ENCODE data around the gene BEND7. TPM values are rescaled to one million over a fixed set of nuclear protein-coding genes. Genes with fewer than 3 reads are reported as not detected.

The BEND7 gene
- total and polyA plus RNA-seq, 2 of the 4 experiments (the other 2 are of a cell fraction), result 2.3 to 3.5 TPM

- Histone ChIP-seq H3K18ac (ENCODE audit: low read depth, low read length) (no peak overlapping the region), H2BK120ac (ENCODE audit: low read depth, low read length) (no peak overlapping the region), H3K4me3 (ENCODE audit: insufficient read depth, low read depth, low read length) (no peak overlapping the region), H4K91ac (ENCODE audit: insufficient read depth, low read depth, low read length) (no peak overlapping the region), H4K20me1 (ENCODE audit: insufficient read depth, low read length) (no peaks in the 10 kb centered on the region), H3K14ac (replicated peaks; ENCODE audit: low read depth, low read length) (no peak overlapping the region), H4K5ac (ENCODE audit: low read depth, low read length) (no peak overlapping the region), H2AK9ac (replicated peaks; ENCODE audit: low read depth, low read length, poor library complexity) (no peak overlapping the region), H3K4me1 (ENCODE audit: control insufficient read depth, insufficient read depth, low read length) (no peaks in the 10 kb centered on the region), H3K9me1 (ENCODE audit: insufficient read depth, low read length) (no peaks in the 10 kb centered on the region), H3K4ac (ENCODE audit: low read depth, low read length) (no peak overlapping the region), H2AK5ac (ENCODE audit: low read depth, low read length) (no peak overlapping the region), H3K27ac (ENCODE audit: insufficient read depth, low read length) (no peak overlapping the region), H2BK15ac (ENCODE audit: low read depth, low read length) (no peak overlapping the region), H2BK5ac (ENCODE audit: low read depth, low read length, poor library complexity, severe bottlenecking) (no peak overlapping the region), H3K23ac (ENCODE audit: low read depth, low read length) (no peak overlapping the region), H3K9me3 (ENCODE audit: control insufficient read depth, insufficient read depth, low read length) (no peaks in the 10 kb centered on the region), H3K56ac (ENCODE audit: extremely low read depth, insufficient read depth, low read length) (no peak overlapping the region), H3K27me3 (ENCODE audit: control insufficient read depth, insufficient read depth, low read length) (no peaks in the 10 kb centered on the region), H3K4me2 (ENCODE audit: low read depth, low read length) (no peak overlapping the region), H4K8ac (ENCODE audit: low read depth in 2 of 2, low read length in 2 of 2) (no peak overlapping the region), H3K79me1 (ENCODE audit: low read depth in 1 of 2, low read length in 2 of 2) (no peaks in the 10 kb centered on the region), H3K36me3 (ENCODE audit: control insufficient read depth, insufficient read depth, low read length) (no peaks in the 10 kb centered on the region), H2AFZ (replicated peaks; ENCODE audit: low read length, poor library complexity) (no peak overlapping the region), H3K9ac (ENCODE audit: low read depth, low read length) (no peak overlapping the region), H2BK20ac (ENCODE audit: low read depth, low read length) (no peak overlapping the region)
- ChIA-PET POLR2A (ENCODE audit: unreplicated experiment) (no interaction called here), CTCF (no interaction called here)
- BruUV-seq (replicated peaks), result no TSS peak
- dilution Hi-C loops (cut with HindIII; ENCODE audit: low sequenced_read_pairs, unreplicated experiment), result no loop called here
- DNase-seq (no peak), ATAC-seq (ENCODE audit: low read depth) (no peak)
- peak; percentile 51 for TF ChIP-seq CEBPB (IDR thresholded peaks at IDR 0.05; ENCODE audit: low read depth, low read length)
- TF ChIP-seq MAFK (IDR thresholded peaks at IDR 0.05; ENCODE audit: low read depth, low read length), result no peak
- intact Hi-C loops (cut with micrococcal nuclease), result no loop called here
- WGBS, 2 experiments (ENCODE audit: extremely low coverage in 2 of 2, insufficient read length in 1 of 2), result no CpG with 5 or more reads among the region's 2 CpGs
- in situ Hi-C loops (cut with MboI; ENCODE audit: low sequenced_read_pairs), result no loop called here
Measured at GRCh38 chr10:13512564-13512963, 16.2 kb downstream of the BEND7 start.

Measured in IMR-90 (cell line).